ENCODE measurements around the gene CIRBP. TPM values are rescaled to one million over a fixed set of nuclear protein-coding genes. Genes with fewer than 3 reads are reported as not detected.
A peak's percentile ranks its signal among the peaks of the same experiment; 100 is the strongest.

Gene CIRBP
- total RNA-seq (100 to 1,000 TPM; 621 to 661 TPM), polyA plus RNA-seq (ENCODE audit: insufficient read depth, low read depth, low replicate concordance) (483 TPM)
- long read RNA-seq, donor 1, transcript CIRBP-234 (4 exons, 587 nt) = minor isoform, 29 of 318 reads
- long read RNA-seq, donor 1, transcript CIRBP-210 (8 exons, 938 nt) = minor isoform, 40 of 318 reads
- long read RNA-seq, donor 1, transcript CIRBP-201 (7 exons, 1,328 nt) = major isoform, 103 of 318 reads
- long read RNA-seq, donor 1, transcript CIRBP-245 (2 exons, 1,044 nt) = minor isoform, 40 of 318 reads
- long read RNA-seq, donor 1, partial matches to known transcripts = 64 of 318 reads
- long read RNA-seq, donor 1, other reads (novel, unspliced or antisense) = 13 of 318 reads
- long read RNA-seq, donor 2, transcript CIRBP-201 (7 exons, 1,328 nt) = major isoform, 96 of 172 reads
- long read RNA-seq, donor 2, transcript CIRBP-210 (8 exons, 938 nt) = minor isoform, 9 of 172 reads
- long read RNA-seq, donor 2, transcript CIRBP-234 (4 exons, 587 nt) = minor isoform, 22 of 172 reads
- long read RNA-seq, donor 2, transcript CIRBP-245 (2 exons, 1,044 nt) = minor isoform, 18 of 172 reads
- long read RNA-seq, donor 2, partial matches to known transcripts = 0 of 172 reads
- long read RNA-seq, donor 2, other reads (novel, unspliced or antisense) = 13 of 172 reads

- Histone ChIP-seq H3K9me3 (no peaks in the 10 kb centered on the region), H3K27me3 (no peaks in the 10 kb centered on the region), H3K4me1 (peaks cover 79% of the 10 kb centered on the region), H3K36me3 (ENCODE audit: low read depth, missing control alignments) (no peaks in the 10 kb centered on the region), H3K27ac (peak within 1 kb of the TSS; percentile 87 to 100), H3K4me3 (peak within 1 kb of the TSS; percentile 73 to 99)
- intact Hi-C loops (cut with DNase I; ENCODE audit: low total_unique reads) = no loop called here
- 1% methylated on average over 39 of the region's 50 CpGs; no CpG with 5 or more reads in 1 of the 2 donors for WGBS, 2 donors
- peak; percentile 100 for DNase-seq
- TF ChIP-seq CTCF (IDR thresholded peaks at IDR 0.05) (no peak), POLR2A (IDR thresholded peaks at IDR 0.05) (peak; percentile 81)
These were observed at the start of gene CIRBP for GRCh38 chr19:1269065-1269477. Gene CIRBP (plus strand): TSS chr19:1269332. CDS start chr19:1270934, 1,602 bp downstream.

GRCh38 chr19:1219786-1220476 lies 49.2 kb upstream of the CIRBP start:
- Histone ChIP-seq H3K4me3 (no peak overlapping the region), H3K4me1 (peaks cover 42% of the 10 kb centered on the region), H3K27me3 (no peaks in the 10 kb centered on the region), H3K36me3 (ENCODE audit: low read depth, missing control alignments) (no peaks in the 10 kb centered on the region), H3K27ac (no peak overlapping the region), H3K9me3 (no peaks in the 10 kb centered on the region)
- DNase-seq = no peak
- no peak for TF ChIP-seq POLR2A (IDR thresholded peaks at IDR 0.05)
- no peak for TF ChIP-seq CTCF (IDR thresholded peaks at IDR 0.05)
- WGBS, 2 donors = 92 to 94% methylated on average over 4 to 18 of the region's 19 CpGs
- intact Hi-C loops (cut with DNase I; ENCODE audit: low total_unique reads) = no loop called here

GRCh38 chr19:1220477-1220930 lies 48.6 kb upstream of the CIRBP start:
- DNase-seq = no peak
- Histone ChIP-seq H3K36me3 (ENCODE audit: low read depth, missing control alignments) (no peaks in the 10 kb centered on the region), H3K4me1 (peaks cover 36% of the 10 kb centered on the region), H3K9me3 (no peaks in the 10 kb centered on the region), H3K4me3 (no peak overlapping the region), H3K27me3 (no peaks in the 10 kb centered on the region), H3K27ac (no peak overlapping the region)
- intact Hi-C loops (cut with DNase I; ENCODE audit: low total_unique reads) = no loop called here
- no peak for TF ChIP-seq POLR2A (IDR thresholded peaks at IDR 0.05)
- TF ChIP-seq CTCF (IDR thresholded peaks at IDR 0.05) = no peak
- 87 to 91% methylated on average over 9 to 33 of the region's 33 CpGs for WGBS, 2 donors

GRCh38 chr19:1220976-1221903 lies 47.9 kb upstream of the CIRBP start:
- DNase-seq = peak; percentile 85
- intact Hi-C loops (cut with DNase I; ENCODE audit: low total_unique reads) = no loop called here
- Histone ChIP-seq H3K27ac (peak overlapping the region; percentile 6 to 63), H3K36me3 (ENCODE audit: low read depth, missing control alignments) (no peaks in the 10 kb centered on the region), H3K4me3 (no peak overlapping the region), H3K27me3 (no peaks in the 10 kb centered on the region), H3K9me3 (no peaks in the 10 kb centered on the region), H3K4me1 (peaks cover 33% of the 10 kb centered on the region)
- WGBS, 2 donors = 75 to 90% methylated on average over 21 to 30 of the region's 38 CpGs
- no peak for TF ChIP-seq POLR2A (IDR thresholded peaks at IDR 0.05)
- peak; percentile 62 to 84 (median 80) for TF ChIP-seq CTCF (IDR thresholded peaks at IDR 0.05)
